PC-3 (cell line): ENCODE results near the gene LONP1. TPM values are rescaled to one million over a fixed set of nuclear protein-coding genes. Genes with fewer than 3 reads are reported as not detected.

Source experiments
- ATAC-seq: fragments of 200-7000 bp; cut with Tn5 transposase; 2 replicates; pipeline ENCODE4 v1.9.1; 2020; ENCODE audit warnings: mild to moderate bottlenecking, moderate library complexity
- BruUV-seq: library from RNA; stranded (reverse); fragments of 400-500 nt; replicated peaks from 2 replicates; lab custom pipeline; 2021; lab: Mats Ljungman, UMichigan
- CTCF ChIA-PET: fragments of 300-600 bp; sonication (Branson Sonifier 250); formaldehyde crosslinking; loops from one replicate; lab custom pipeline; 2022; ENCODE audit warnings: antibody characterized with exemption; lab: Charles Lee
- POLR2A ChIA-PET: fragments of 300-600 bp; sonication (Branson Sonifier 250); formaldehyde crosslinking; loops from one replicate; lab custom pipeline; 2022; ENCODE audit warnings: antibody characterized with exemption; ENCODE audit not compliant: unreplicated experiment; lab: Charles Lee
- DNase-seq: peaks from one replicate; pipeline ENCODE4 v3.0.0-alpha.2; 2015
- H2AFZ ChIP-seq: fragments of 300-600 bp; sonication (generic); 2 replicates; pipeline ENCODE4 v1.6.0; 2016; ENCODE audit warnings: antibody characterized with exemption, low read length
- H3F3A ChIP-seq: fragments of 300-600 bp; sonication (generic); one replicate; pipeline ENCODE4 v1.6.0; 2017; ENCODE audit warnings: antibody characterized with exemption, low read length, control low read depth, mild to moderate bottlenecking; ENCODE audit not compliant: unreplicated experiment
- H3K27ac ChIP-seq: fragments of 300-600 bp; sonication (generic); 2 replicates; pipeline ENCODE4 v1.5.1; 2016; ENCODE audit warnings: mild to moderate bottlenecking, low read length
- H3K27me3 ChIP-seq: fragments of 300-600 bp; sonication (generic); 2 replicates; pipeline ENCODE4 v1.6.1; 2016; ENCODE audit warnings: low read length, mixed read lengths
- H3K36me3 ChIP-seq: fragments of 300-600 bp; sonication (generic); 2 replicates; pipeline ENCODE4 v1.6.1; 2016; ENCODE audit warnings: low read depth, mixed run types, low read length, mixed read lengths
- H3K4me1 ChIP-seq: fragments of 300-600 bp; sonication (generic); 2 replicates; pipeline ENCODE4 v1.5.1; 2016; ENCODE audit warnings: low read length; ENCODE audit not compliant: insufficient read depth
- H3K4me2 ChIP-seq: fragments of 300-600 bp; sonication (generic); 2 replicates; pipeline ENCODE4 v1.6.0; 2016; ENCODE audit warnings: low read length
- H3K4me3 ChIP-seq: fragments of 300-600 bp; sonication (generic); 2 replicates; pipeline ENCODE4 v1.5.1; 2016; ENCODE audit warnings: mild to moderate bottlenecking, low read length, mixed read lengths
- H3K79me2 ChIP-seq: fragments of 300-600 bp; sonication (generic); 2 replicates; pipeline ENCODE4 v1.6.1; 2017; ENCODE audit warnings: low read length, mixed read lengths
- H3K9ac ChIP-seq: fragments of 300-600 bp; sonication (generic); 2 replicates; pipeline ENCODE4 v1.6.0; 2016; ENCODE audit warnings: mild to moderate bottlenecking, low read length
- H3K9me2 ChIP-seq: fragments of 300-600 bp; sonication (generic); replicated peaks from 2 replicates; pipeline ENCODE4 v1.6.1; 2016; ENCODE audit warnings: mixed run types, low read length, mixed read lengths
- H3K9me3 ChIP-seq: fragments of 300-600 bp; sonication (generic); 2 replicates; pipeline ENCODE4 v1.6.1; 2016; ENCODE audit warnings: low read length, mixed read lengths
- H4K20me1 ChIP-seq: fragments of 300-600 bp; sonication (generic); 2 replicates; pipeline ENCODE4 v1.6.1; 2016; ENCODE audit warnings: low read length, mixed read lengths
- CTCF ChIP-seq: fragments of 300-600 bp; sonication (generic); conservative IDR thresholded peaks from 2 replicates; pipeline ENCODE4 v1.5.1; 2017; ENCODE audit warnings: antibody characterized with exemption, low read depth, mild to moderate bottlenecking, low read length
- EZH2 ChIP-seq: fragments of 300-600 bp; sonication (generic); IDR thresholded peaks from one replicate; pipeline ENCODE4 v1.6.1; 2017; ENCODE audit warnings: antibody characterized with exemption, mild to moderate bottlenecking, low read length; ENCODE audit not compliant: unreplicated experiment
- EZH2phosphoT487 ChIP-seq: fragments of 300-600 bp; sonication (generic); IDR thresholded peaks from 2 replicates; pipeline ENCODE4 v1.6.1; 2018; ENCODE audit warnings: mild to moderate bottlenecking, antibody characterized with exemption, low read length, borderline replicate concordance
- intact Hi-C: fragments of 100-400 bp; cut with micrococcal nuclease; formaldehyde crosslinking; loops from 2 replicates; pipeline ENCODE4 v1.9.0; 2023
- total RNA-seq: library from RNA; depleted of rRNA; stranded (reverse); fragments of >200 nt; gene quantifications from 2 replicates; pipeline ENCODE4 v1.2.3, GENCODE V29; 2014

The LONP1 gene
- total RNA-seq, 1 experiment from 2014 or later, result 217 TPM

- TF ChIP-seq EZH2 (no peak), EZH2phosphoT487 (no peak), CTCF (no peak)
- ChIA-PET CTCF (no interaction called here), POLR2A (no interaction called here)
- DNase-seq (no peak), ATAC-seq (no peak)
- H3K27me3 ChIP-seq, result no peaks in the 10 kb centered on the region
- H3K4me1 ChIP-seq, result peaks cover 7% of the 10 kb centered on the region
- no peak overlapping the region for H3K9ac ChIP-seq
- H4K20me1 ChIP-seq, result peaks cover 59% of the 10 kb centered on the region
- peaks cover 14% of the 10 kb centered on the region for H3F3A ChIP-seq
- H3K4me3 ChIP-seq, result no peak overlapping the region
- intact Hi-C loops, result no loop called here
- no peak overlapping the region for H3K4me2 ChIP-seq
- no peaks in the 10 kb centered on the region for H3K9me3 ChIP-seq
- peaks cover 57% of the 10 kb centered on the region for H3K36me3 ChIP-seq
- no peak overlapping the region for H2AFZ ChIP-seq
- H3K79me2 ChIP-seq, result peaks cover 53% of the 10 kb centered on the region
- H3K9me2 ChIP-seq, result no peaks in the 10 kb centered on the region
- no peak overlapping the region for H3K27ac ChIP-seq
- BruUV-seq, result no TSS peak
Measured at GRCh38 chr19:5693195-5694166, 26.5 kb downstream of the LONP1 start.

- H3K36me3 ChIP-seq, result peaks cover 54% of the 10 kb centered on the region
- POLR2A ChIA-PET, result no interaction called here
- H3K9ac ChIP-seq, result no peak overlapping the region
- TF ChIP-seq CTCF, result no peak
- no peak for TF ChIP-seq EZH2
- TF ChIP-seq EZH2phosphoT487, result no peak
- H3K4me1 ChIP-seq, result peaks cover 7% of the 10 kb centered on the region
- H3K9me2 ChIP-seq, result no peaks in the 10 kb centered on the region
- H3K9me3 ChIP-seq, result no peaks in the 10 kb centered on the region
- intact Hi-C loops, result no loop called here
- H3K4me2 ChIP-seq, result peak overlapping the region; percentile 95
- peaks cover 59% of the 10 kb centered on the region for H4K20me1 ChIP-seq
- peaks cover 14% of the 10 kb centered on the region for H3F3A ChIP-seq
- CTCF ChIA-PET, result no interaction called here
- DNase-seq, result no peak
- peaks cover 53% of the 10 kb centered on the region for H3K79me2 ChIP-seq
- H3K27me3 ChIP-seq, result no peaks in the 10 kb centered on the region
- BruUV-seq, result TSS peak; percentile 3
- H3K27ac ChIP-seq, result no peak overlapping the region
- H3K4me3 ChIP-seq, result peak overlapping the region; percentile 97; the same call in 1 of the 2 replicates
- no peak overlapping the region for H2AFZ ChIP-seq
- ATAC-seq, result no peak
Measured at GRCh38 chr19:5692723-5693194, 27.2 kb downstream of the LONP1 start.
